NCI-H1092 treated with DMSO at 0.1 percent for 48 hours (cell line): ENCODE measurements around the gene EPB41L1.

Experiments used
- DNase-seq: peaks from one replicate; lab custom pipeline; 2025; lab: John Stamatoyannopoulos, UW

Gene EPB41L1

DNA sequence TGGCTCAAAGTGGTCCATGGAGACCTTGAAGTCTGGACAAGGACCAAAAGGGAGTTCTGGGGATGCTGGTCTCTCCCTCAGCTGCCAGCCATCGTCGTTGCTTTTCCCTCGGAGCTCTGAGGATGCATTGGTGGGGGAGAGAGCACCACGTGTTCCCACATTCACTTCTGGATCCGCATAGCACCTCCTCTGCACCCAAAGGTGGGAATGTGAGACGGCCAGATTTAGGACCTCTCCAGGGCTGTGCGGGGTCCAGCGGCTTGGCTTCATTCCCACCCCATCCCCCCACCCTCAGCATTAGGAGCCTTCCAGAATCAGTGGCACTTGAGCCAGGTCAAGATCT, 1.1 kb downstream of the EPB41L1 start:
- DNase-seq = no peak

DNA sequence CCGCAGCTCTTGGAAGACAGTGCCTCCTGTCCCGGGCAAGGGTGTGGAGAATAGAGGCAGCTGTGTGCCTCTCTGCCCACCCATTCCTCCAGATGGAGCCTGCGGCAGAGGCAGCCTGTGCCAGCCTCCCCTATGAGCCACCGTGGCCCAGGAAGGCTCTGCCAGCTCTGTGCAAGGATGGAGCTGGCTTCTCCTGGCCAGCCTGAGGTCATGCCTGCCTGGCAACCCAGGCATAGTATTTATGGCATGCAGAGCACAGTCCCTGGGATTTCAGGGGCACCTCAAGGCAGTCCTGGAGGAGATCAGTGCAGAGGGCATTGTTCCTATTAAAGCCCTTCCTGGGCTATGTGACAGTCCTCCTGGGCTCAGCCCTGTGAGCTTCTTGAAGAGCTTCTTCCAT, 1.5 kb downstream of the EPB41L1 start:
- DNase-seq = no peak

DNA sequence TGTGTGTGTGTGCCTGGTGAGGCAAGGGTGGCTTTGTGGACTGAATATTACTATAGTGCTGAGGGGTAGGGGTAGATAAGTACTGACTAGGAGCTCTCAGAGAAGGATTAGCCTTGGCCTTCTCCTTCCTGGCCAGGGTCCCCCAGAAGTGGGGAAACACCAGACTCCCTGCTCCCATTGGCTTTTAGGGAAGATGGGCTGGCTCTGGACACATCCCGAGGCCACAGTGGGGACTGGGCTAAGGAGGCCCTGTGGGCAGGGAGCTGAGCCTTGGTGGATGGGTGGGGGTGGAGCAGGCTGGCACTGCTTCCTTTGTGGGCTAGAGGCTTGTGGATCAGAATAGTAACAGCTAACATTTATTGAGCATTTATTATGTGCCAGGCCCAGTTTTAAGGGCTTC, 3.1 kb downstream of the EPB41L1 start:
- DNase-seq = no peak

DNA sequence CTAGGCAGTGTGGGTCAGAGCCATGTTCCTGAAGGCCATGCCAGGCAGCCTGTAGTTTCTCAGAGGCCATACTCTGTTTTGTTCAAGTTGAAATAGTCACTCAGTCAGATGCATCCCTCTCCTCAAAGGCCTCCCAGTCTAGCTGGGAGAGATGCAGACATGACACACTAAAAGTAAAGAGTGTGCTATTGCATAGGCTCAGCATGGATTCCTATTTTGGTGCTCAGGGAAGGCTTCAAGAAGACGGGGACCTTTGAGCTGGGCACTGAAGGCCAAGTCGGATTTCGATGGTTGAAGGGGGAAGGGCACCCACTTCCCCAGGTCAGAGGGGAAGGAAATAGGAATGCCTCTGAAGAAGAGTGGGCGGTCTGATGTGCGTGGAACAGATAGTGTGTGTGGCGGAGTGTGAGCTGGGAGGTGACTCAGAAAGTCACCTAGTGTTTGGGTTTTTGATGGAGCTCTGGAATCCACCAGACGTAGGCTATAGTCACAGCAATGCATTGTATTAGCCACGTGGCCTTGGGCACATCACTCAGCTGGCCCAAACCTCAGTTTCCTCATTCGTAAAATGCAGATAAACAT, 3.7 kb downstream of the EPB41L1 start:
- DNase-seq = no peak

DNA sequence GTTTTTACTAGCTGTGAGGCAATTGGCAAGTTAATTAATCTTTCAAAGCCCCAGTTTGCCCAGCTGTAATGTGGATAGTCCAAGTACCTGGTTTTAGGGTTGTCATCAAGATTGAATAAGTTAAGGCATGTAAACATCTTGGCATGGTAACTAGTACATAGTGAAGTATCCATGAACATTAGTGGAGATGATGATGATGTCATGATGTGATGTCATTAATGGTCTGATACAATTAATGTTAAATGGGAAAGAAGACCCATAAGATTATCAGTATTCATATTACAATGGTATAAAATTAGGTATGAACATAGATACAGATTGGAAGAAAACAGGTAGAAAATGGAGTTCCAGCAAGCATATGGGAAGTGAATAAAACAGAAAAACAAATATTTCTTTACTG, 5.3 kb downstream of the EPB41L1 start:
- DNase-seq = no peak

DNA sequence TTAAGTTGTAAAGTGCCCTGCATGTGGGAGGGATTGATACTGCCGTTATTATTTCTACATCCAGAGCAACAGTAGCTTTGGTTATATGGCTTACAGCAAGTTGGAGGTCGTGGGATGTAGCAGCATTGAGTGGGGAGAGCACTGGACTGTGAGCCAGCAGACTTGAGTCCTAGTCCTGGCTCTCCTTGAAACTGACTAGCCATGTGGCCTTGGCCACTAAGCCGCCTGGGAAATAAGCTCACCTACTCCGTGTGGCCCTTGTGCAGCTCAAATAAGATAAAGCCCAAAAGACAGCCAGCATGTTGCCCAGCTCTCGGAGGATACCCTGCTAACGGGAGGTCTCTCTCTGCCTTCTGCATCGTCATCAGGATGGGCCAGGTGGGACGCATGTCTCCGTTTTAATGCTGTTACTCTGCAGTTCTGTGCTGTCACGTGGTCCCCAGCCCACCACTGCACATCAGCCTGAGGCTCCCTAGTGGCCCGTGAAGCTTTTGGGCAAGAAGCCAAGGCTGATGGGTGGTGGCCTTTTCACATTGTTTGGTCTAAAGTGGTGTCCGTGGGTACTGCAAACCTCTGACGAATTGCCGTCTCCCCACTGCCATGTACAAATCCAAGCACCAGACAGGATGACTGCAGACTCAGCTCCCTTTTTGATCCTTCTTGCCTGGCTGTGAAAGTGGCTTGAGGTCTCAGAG, 7.9 kb downstream of the EPB41L1 start:
- peak; percentile 30 for DNase-seq

DNA sequence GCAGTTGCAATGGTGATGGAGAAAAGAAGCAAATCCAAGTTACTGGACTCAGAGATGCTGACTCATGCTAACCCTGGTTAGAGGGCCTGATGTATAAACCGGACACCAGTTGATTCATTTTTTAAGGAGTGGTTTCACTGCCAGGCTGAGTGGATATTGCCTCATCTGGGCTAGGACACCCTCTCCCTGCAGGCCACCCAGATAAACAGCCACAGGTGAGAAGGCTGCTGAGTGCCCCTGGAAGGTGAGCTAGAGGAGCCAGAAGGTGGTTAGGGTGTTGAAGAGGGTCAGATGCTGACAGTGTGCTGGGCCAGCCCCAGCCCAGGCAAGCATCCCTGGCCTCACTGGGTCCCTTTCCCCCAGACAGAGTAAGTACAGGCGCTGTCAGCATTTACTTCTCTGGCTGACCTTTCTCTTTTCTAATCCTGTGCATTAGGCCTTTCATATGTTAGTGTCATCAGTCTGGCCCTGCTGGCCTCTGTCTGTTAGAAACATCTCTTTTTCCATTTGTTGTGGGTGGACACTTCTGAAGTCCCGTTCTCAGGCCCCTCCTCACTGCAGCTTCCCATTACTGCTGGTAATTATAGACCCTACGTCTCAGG, 13.5 kb downstream of the EPB41L1 start:
- no peak for DNase-seq

DNA sequence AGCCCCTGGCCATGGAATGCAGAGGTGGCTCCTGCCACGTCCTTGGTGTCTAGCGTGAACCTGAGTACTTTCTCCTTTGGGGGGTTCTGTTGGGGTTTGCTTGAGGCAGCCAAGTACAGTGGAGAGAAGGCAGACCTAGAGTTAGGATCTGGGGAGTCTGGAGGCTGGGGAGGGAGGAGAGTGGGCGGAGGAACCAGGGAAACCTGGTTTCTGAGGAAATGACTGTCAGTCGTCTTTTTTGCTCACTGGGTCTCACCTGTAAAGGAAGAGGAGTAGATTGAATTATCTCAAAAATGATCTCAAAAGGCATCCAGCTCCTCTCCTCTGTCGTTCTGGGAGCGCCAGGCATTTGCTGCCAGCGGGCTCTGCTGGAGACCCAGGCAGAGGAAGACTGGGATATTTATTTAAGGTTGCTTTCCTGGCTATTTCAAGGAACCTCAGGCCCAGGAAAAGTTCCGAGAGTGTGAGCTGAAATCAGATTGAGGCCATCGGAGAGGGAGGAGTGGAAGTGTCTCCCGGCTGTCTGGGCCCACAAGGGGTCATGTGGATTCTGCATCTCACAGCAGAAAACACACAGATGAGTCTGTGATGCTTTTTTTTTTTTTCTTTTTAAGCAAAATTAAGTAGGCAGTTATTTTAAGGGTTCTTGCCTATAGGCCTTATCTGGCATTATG, 16.1 kb downstream of the EPB41L1 start:
- no peak for DNase-seq

DNA sequence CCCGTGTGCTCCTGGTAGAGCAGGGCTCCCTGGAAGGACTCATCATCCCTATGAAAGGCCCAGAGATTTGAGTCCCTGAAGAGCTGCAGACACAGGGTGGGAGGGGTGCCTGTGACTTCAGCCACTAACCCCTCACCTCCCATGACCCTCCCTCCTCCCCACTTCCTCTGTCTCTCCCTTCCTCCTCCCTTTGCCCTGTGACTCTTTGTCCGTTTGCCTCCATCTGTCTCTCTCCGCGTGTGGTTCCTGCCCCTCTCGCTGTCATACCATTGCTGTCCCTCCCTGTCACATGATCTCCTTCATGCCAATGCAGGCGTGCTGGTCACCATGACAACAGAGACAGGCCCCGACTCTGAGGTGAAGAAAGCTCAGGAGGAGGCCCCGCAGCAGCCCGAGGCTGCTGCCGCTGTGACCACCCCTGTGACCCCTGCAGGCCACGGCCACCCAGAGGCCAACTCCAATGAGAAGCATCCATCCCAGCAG, 19.0 kb downstream of the EPB41L1 start:
- no peak for DNase-seq

DNA sequence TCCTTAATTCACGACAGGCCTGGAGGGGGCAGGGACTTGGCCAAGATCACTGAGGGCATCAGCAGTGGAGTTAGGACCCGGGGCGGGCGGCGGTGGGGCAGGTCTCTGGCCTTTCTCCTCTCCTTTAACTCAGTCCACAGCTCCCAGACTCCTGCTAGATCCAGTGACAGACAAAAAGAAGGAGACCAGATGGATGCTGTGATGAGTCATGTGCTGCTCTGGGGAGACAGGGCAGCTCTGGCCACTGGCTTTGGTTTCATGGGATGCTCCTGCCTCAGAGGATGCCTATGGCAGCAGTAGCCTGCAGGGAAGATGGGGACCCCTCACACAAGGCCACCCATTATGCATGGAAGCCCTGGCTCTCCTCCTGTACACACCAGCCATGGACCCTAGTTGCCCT, 20.5 kb downstream of the EPB41L1 start:
- no peak for DNase-seq

DNA sequence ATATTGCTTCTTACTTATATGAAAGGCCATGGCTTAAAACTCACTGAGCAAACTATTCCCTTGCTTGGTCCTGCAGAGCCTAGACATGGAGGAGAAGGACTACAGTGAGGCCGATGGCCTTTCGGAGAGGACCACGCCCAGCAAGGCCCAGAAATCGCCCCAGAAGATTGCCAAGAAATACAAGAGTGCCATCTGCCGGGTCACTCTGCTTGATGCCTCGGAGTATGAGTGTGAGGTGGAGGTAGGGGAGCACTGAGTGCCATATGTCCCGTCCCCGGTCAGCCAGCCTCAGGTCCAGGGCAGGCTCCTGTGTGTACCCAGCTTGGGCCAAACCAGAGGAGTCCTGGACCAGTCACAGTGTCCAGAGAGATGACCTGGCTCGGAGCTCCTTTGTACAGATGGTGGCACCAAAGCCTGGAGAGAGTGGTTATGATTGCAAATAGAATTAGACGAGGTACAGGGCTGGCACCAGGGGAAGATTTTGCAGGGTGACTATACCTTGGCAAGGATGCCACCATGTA, 21.0 kb downstream of the EPB41L1 start:
- no peak for DNase-seq

DNA sequence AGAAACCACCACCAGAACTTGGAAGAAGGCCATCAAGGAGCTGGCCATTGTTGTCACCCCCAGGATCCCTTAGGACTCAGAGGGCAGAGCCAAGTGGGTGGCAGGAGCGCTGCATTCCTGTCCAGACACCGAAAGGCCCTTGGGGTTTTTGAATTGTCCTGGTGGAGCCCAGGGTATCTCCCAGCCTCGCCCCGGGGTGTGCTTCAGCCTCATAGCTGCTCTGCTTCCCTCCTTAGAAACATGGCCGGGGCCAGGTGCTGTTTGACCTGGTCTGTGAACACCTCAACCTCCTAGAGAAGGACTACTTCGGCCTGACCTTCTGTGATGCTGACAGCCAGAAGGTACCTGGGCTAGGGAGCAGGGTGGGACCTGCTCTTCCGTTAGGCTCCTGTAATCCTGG, 23.2 kb downstream of the EPB41L1 start:
- DNase-seq = no peak

DNA sequence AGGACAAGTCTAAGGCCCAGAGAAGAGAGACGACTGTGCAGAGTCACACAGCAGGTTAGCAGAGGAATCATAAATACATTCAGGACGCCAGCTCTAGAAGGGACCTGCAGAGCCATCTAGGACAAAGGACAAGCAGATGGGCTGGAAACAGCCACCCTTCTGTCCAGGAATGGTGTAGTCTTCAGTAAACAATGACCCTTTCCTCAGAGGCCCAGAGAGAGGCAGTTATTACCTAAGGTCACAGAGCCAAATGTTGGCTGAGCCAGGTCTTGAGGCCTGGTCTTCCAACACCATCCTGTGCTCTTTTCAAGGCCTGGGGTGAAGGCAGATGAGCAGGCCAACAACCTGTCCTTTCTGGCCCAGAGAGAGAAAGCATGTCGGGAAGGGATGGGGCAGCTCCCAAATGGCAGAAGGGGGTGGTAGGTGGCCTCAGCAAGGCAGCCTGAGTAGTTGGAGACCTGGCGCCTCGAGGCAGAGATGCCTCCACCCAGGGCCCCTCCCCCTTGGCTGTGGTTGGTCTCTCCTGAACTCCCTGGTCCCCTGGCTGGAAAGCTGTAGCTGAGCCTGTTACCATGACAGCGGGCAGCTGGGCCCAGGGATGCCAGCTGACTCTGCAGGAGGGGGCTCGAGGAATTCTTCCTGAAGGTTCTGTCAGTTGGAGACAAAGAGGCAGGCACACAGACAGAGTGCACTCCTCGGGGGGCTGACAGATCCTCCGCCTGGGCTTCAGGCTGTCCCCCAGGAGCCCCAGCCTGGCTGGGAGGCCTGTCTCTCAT, 24.8 kb downstream of the EPB41L1 start:
- no peak for DNase-seq

DNA sequence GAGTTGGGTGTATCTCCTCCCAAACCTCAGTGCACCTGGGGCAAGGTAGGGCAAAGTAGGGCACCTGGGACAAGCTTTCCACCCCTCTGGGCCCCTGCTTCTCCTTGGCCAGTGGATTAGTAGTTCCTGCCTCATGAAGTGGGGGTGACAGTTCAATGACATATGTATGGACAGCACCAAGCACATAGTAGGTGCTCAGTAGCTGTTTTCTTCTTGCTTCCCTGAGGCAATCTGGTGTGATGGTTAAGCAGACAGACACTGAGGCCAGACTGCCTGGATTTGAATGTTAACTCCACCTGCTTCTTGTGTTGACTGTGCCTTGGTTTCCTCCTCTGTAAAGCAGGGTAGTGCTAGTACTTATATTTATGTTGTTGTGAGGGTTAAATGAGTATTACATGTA, 25.8 kb downstream of the EPB41L1 start:
- DNase-seq = no peak

DNA sequence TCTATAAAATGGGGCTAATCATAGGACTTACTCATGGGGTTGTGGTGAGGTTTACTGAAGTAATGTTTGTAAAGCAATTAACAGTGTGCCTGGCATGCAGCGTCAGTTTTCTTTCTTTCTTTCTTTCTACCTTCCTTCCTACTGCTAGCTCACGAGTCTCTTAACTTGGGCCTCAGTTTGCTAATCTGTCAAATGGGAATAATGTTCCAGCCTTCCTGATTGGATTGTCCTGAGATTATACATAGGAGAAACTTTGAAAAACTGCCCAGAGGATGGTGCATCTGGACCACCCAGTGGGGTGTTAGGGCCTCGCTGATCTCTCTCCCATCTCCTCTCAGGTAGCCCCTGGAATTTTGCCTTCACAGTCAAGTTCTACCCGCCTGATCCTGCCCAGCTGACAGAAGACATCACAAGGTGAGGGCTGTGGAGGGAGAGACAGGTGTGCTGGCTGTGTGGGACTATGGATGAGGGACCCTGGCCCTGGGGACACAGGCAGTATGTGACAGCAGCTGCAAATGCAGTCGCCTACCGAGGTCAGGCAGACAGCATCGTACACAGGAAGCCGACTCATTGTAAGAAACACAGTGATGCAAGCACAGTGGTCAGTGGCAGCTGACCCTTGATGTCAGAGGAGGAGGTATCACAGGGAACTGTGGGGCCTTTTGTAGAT, 27.5 kb downstream of the EPB41L1 start:
- no peak for DNase-seq

DNA sequence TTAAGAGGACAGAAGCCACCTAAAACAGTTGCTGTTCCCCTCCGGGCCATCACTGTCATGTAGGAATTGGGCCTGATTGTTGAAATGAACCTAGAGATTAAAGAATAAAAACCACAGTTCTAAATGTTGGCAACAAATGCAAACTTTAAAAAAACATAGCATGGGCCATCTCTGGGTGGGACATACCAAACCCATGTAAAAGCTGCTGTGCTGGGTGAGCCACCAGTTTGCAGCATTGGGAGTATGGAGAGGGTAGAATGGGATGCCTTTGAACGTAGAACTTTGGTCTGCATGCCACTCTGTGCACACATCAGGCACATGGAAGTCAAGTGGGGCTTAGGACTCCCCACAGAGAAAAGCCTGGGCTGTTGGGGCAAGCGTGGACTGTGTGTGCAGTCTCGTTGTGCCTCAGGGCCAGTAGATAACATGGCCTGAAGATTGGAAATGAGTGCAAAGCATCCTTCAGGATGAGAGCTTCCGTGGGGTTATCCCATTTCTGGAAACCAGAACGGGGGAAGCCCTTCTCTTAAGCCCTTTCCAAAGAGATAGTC, 28.1 kb downstream of the EPB41L1 start:
- no peak for DNase-seq

DNA sequence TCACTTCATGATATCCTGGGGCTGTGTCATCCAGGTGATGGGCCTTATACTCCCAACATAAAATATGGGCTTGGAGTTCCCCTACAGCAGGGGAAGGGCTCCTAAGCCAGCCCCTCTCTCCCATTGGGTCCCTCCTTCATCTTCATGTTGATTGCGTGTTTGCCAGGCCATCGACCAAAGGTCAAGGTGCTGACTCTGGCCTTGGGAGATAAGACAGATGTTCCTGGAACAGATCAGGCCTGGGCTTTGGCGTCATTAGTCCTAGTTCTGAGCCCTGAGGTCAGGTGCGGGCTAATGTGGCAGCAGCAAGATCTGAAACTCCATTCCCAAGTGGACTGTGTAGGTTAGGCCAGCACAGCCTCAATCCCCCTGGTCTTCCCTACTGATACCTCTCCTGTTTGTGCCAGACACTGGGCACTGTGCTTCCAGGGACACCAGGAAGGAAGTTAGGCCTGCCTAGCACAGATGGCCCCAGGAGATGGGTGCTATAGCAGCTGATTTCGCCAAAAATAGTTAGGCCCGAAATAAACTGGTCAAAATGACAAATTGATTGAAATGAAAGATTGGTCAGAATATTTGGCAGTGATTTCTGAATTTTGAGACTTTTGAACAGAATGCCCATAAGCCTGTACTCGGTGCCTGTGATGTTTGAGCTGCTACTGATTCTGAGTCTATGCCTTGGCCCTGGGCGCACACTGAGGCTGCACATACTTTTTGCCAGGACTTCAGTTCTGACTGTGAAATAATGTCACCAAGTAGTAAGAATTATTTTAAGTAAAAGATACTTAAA, 28.8 kb downstream of the EPB41L1 start:
- no peak for DNase-seq

DNA sequence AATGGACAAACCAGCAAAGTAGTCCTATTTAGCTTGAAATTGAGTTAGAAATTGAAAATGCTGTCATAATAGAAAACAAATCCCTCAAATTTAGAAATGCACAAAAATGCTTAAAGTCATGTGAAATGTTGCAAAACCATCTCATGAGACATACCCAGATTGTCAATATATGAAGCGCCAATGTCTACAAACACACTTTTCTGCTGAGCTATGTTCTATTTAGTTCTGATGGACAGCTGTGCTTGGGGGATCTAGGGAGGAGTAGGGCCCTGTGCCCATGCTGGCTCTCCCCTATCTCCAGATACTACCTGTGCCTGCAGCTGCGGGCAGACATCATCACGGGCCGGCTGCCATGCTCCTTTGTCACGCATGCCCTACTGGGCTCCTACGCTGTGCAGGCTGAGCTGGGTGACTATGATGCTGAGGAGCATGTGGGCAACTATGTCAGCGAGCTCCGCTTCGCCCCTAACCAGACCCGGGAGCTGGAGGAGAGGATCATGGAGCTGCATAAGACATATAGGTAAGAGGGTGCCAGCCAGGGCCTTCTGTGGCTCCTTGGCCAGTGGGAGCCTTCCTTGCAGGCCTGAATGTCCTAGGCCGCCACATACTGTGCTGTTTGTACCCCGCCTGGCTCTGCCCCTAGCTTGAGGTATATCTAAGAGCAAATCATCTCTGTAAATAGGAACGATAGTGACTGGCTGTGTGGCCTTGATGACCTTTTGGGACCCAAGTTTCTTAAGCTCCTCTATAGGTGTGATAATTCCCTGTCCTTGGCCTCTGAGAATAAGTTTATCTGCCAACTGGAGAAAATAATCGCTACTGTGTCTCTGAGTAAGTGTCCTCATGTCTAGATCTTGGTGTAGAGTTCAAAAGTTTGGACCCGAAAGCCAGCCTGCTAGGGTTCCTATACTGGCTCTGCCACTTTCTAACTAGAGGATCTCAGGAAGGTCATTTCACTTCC, 30.6 kb downstream of the EPB41L1 start:
- DNase-seq = no peak

DNA sequence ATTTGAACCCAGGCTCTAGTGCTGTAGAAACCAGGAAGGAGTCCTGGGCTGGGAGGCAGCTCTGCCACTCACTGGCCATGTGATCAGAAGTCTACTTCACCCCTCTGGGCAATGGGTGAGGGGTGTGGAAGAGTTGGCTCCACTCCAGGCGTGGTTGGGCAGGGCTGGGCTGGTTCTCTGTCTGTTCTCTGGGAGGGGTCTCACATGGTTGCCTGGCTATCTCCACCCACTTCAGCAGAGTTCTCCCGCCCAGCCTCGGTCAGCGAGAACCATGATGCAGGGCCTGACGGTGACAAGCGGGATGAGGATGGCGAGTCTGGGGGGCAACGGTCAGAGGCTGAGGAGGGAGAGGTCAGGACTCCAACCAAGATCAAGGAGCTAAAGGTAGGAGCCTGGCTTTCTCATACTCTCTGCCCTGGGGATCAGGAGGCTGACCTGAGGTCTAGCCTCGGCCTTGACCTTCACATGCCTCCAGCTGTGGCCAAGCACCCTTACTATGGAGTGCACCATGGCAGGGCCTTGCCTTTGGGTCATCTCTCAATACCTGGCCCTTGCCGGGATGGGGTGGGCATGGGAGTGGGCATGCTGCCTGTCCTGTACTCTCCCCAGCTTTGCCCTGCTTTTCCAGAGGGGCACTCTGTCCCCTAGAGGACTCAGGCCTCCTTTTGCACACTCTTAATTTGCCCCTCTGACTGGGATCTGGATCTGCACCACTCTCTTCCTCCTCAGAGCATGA, 39.6 kb downstream of the EPB41L1 start:
- DNase-seq = no peak
